Thyroid gland (tissue), 4 donors: ENCODE measurements around the gene ZNF407.

Experiments used
- POLR2A ChIP-seq, 2 donors: fragments of 450-650 bp; IDR thresholded peaks; one replicate each; pipeline ENCODE4 v1.6.1; 2017; ENCODE audit warnings: antibody characterized with exemption in 2 of 2, mild to moderate bottlenecking in 2 of 2, moderate library complexity in 1 of 2
- TF ChIP-seq, protein P1 (sequence below), 6 experiments: fragments of 200-600 bp in 3 of 6; fragments of 450-650 bp in 3 of 6; sonication (generic) in 3 of 6; IDR thresholded peaks; one replicate each; pipeline ENCODE4 v1.5.1; 2016 to 2019; ENCODE audit warnings: antibody characterized with exemption in 6 of 6, mild to moderate bottlenecking in 2 of 6, inconsistent platforms in 1 of 6, moderate library complexity in 1 of 6

DNA sequence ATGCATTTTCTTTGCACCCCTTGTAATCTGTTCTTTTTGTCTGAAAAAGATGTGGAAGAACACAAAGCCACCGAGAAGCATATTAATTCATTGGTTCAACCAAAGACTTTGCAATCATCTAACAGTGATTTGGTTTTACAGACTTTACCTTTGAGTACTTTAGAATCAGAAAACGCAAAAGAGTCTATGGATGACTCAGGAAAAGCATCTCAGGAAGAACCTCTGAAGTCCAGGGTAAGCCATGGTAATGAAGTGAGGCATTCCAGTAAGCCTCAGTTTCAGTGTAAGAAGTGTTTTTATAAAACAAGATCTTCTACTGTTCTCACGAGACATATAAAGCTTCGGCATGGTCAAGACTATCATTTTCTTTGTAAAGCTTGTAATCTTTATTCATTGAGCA, 35.2 kb downstream of the ZNF407 start:
- TF ChIP-seq, protein P1, sequence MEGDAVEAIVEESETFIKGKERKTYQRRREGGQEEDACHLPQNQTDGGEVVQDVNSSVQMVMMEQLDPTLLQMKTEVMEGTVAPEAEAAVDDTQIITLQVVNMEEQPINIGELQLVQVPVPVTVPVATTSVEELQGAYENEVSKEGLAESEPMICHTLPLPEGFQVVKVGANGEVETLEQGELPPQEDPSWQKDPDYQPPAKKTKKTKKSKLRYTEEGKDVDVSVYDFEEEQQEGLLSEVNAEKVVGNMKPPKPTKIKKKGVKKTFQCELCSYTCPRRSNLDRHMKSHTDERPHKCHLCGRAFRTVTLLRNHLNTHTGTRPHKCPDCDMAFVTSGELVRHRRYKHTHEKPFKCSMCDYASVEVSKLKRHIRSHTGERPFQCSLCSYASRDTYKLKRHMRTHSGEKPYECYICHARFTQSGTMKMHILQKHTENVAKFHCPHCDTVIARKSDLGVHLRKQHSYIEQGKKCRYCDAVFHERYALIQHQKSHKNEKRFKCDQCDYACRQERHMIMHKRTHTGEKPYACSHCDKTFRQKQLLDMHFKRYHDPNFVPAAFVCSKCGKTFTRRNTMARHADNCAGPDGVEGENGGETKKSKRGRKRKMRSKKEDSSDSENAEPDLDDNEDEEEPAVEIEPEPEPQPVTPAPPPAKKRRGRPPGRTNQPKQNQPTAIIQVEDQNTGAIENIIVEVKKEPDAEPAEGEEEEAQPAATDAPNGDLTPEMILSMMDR (IDR thresholded peaks at IDR 0.05) = no peak
- no peak for TF ChIP-seq POLR2A (IDR thresholded peaks at IDR 0.05)
